Astrocyte (in vitro differentiated cells and primary cell): Measurements from ENCODE around the gene CYP27A1.

ENCODE experiments used
- CTCF ChIP-seq: IDR thresholded peaks from 2 replicates; pipeline ENCODE4 v1.5.1; 2011; ENCODE audit warnings: low read depth, mild to moderate bottlenecking, inconsistent platforms, low read length, moderate library complexity; ENCODE audit not compliant: insufficient read depth
- EZH2 ChIP-seq: IDR thresholded peaks from 2 replicates; pipeline ENCODE4 v1.6.1; 2012; ENCODE audit warnings: mild to moderate bottlenecking, low read length, inconsistent platforms; ENCODE audit not compliant: insufficient read depth

DNA sequence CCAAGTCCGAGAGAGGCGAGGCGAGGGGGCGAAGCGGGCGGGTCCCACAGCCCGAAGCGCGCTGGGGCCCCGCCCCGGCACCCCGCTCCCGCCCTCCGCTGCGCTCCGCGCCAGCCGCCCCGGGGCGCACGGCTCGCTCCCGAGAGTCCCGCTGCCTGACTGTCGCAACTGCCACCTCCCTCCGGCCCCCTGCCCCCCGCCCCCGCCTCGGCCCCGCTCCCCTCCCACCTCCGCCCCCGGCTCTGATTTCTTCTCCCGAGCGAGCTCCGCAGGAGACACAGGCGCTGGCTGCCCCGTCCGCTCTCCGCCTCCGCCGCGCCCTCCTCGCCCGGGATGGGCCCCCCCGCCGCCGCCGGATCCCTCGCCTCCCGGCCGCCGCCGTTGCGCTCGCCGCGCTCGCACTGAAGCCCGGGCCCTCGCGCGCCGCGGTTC lies 77.6 kb downstream of the CYP27A1 start, which contains the start of gene WNT6:
- no peak for TF ChIP-seq CTCF
- TF ChIP-seq EZH2, result no peak
